HepG2 (cell line): ENCODE measurements around the gene VARS2. TPM values are rescaled to one million over a fixed set of nuclear protein-coding genes. Genes with fewer than 3 reads are reported as not detected.

Experiments
- AGO1 ChIP-seq: fragments of 200-400 bp; formaldehyde crosslinking; IDR thresholded peaks from 2 replicates; pipeline ENCODE4 v1.6.1; 2017; ENCODE audit warnings: mild to moderate bottlenecking, low read depth, low read length, moderate library complexity; ENCODE audit not compliant: poor library complexity, severe bottlenecking
- ATF6 ChIP-seq: sonication (generic); formaldehyde crosslinking; conservative IDR thresholded peaks from 2 replicates; pipeline ENCODE4 v1.4.0; 2020; ENCODE audit warnings: missing genetic modification reagents
- ESRRA ChIP-seq: sonication (generic); formaldehyde crosslinking; IDR thresholded peaks from 2 replicates; pipeline ENCODE4 v1.5.1; 2020; ENCODE audit warnings: mild to moderate bottlenecking, low read depth, missing genetic modification reagents
- HNF4G ChIP-seq, 2 experiments: sonication (generic) in 1 of 2; formaldehyde crosslinking in 1 of 2; IDR thresholded peaks; 2 replicates each; pipeline versions ENCODE4 v1.4.0 to v1.6.1; 2011 to 2020; ENCODE audit warnings: borderline replicate concordance in 2 of 2, low read depth in 2 of 2, mild to moderate bottlenecking in 2 of 2, low read length in 1 of 2, missing genetic modification reagents in 1 of 2, moderate library complexity in 1 of 2
- MED8 ChIP-seq: sonication (generic); formaldehyde crosslinking; IDR thresholded peaks from 2 replicates; pipeline ENCODE4 v1.8.1; 2023; ENCODE audit warnings: mild to moderate bottlenecking, missing genetic modification reagents; ENCODE audit not compliant: insufficient replicate concordance
- MTF1 ChIP-seq: sonication (generic); formaldehyde crosslinking; IDR thresholded peaks from 2 replicates; pipeline ENCODE4 v1.5.0; 2020; ENCODE audit warnings: missing genetic modification reagents
- SNAPC4 ChIP-seq: sonication (generic); formaldehyde crosslinking; IDR thresholded peaks from 2 replicates; pipeline ENCODE4 v1.4.0; 2020; ENCODE audit warnings: mild to moderate bottlenecking, missing genetic modification reagents
- SOX13 ChIP-seq, 3 experiments: fragments of 450-650 bp in 1 of 3; sonication (generic) in 1 of 3; formaldehyde crosslinking in 1 of 3; IDR thresholded peaks in 2 of 3; conservative IDR thresholded peaks in 1 of 3; 2 replicates each; pipeline versions ENCODE4 v1.5.0 to v1.6.1; 2016 to 2020; ENCODE audit warnings: antibody characterized with exemption in 1 of 3, mild to moderate bottlenecking in 1 of 3, missing compliant biosample characterization in 1 of 3, missing genetic modification reagents in 1 of 3, moderate library complexity in 1 of 3
- SRF ChIP-seq: IDR thresholded peaks from 2 replicates; pipeline ENCODE4 v1.6.1; 2011; ENCODE audit warnings: mild to moderate bottlenecking, low read depth, low read length, moderate library complexity
- TRIM24 ChIP-seq: sonication (generic); formaldehyde crosslinking; IDR thresholded peaks from 2 replicates; pipeline ENCODE4 v1.8.0; 2022; ENCODE audit warnings: mild to moderate bottlenecking, missing genetic modification reagents
- ZFP1 ChIP-seq: IDR thresholded peaks from 2 replicates; pipeline ENCODE4 v1.6.1; 2016
- ZNF382 ChIP-seq: sonication (generic); formaldehyde crosslinking; IDR thresholded peaks from 2 replicates; pipeline ENCODE4 v1.5.0; 2020; ENCODE audit warnings: missing genetic modification reagents, mild to moderate bottlenecking, borderline replicate concordance
- ZNF543 ChIP-seq: sonication (generic); formaldehyde crosslinking; IDR thresholded peaks from 2 replicates; pipeline ENCODE4 v1.4.0; 2020; ENCODE audit warnings: mild to moderate bottlenecking, missing genetic modification reagents
- ZNF567 ChIP-seq: sonication (generic); formaldehyde crosslinking; IDR thresholded peaks from 2 replicates; pipeline ENCODE4 v1.8.1; 2023; ENCODE audit warnings: mild to moderate bottlenecking, missing genetic modification reagents, borderline replicate concordance
- ZNF569 ChIP-seq: sonication (generic); formaldehyde crosslinking; IDR thresholded peaks from 2 replicates; pipeline ENCODE4 v1.5.0; 2020; ENCODE audit warnings: mild to moderate bottlenecking, missing genetic modification reagents, moderate library complexity, borderline replicate concordance
- ZNF607 ChIP-seq: sonication (generic); formaldehyde crosslinking; IDR thresholded peaks from 2 replicates; pipeline ENCODE4 v1.5.1; 2020; ENCODE audit warnings: missing genetic modification reagents, mild to moderate bottlenecking, borderline replicate concordance
- ZNF776 ChIP-seq: sonication (generic); formaldehyde crosslinking; IDR thresholded peaks from 2 replicates; pipeline ENCODE4 v1.4.0; 2020; ENCODE audit warnings: mild to moderate bottlenecking, missing genetic modification reagents
- polyA plus RNA-seq, 8 experiments: library from polyadenylated mRNA; depleted of rRNA in 3 of 8; stranded (reverse) in 7 of 8; unstranded in 1 of 8; fragments of >200 nt; fragmentation: Illumina TruSeq in 4 of 8; extraction: Trizol in 4 of 8; gene quantifications; 2 replicates each; pipeline versions ENCODE4 v1.2.1 to v1.2.3, GENCODE V29; 2011 to 2016; ENCODE audit warnings: low read depth in 4 of 8, missing spikeins in 1 of 8, mixed read lengths in 1 of 8; ENCODE audit not compliant: insufficient read depth in 1 of 8
- total RNA-seq, 5 experiments: library from RNA; depleted of rRNA; stranded (reverse); fragments of >200 nt; fragmentation: Illumina TruSeq; extraction: Trizol; gene quantifications; 2 replicates each; pipeline ENCODE4 v1.2.3, GENCODE V29; 2016; ENCODE audit warnings: low read depth in 1 of 5
- TF ChIP-seq, protein P1 (sequence below): sonication (generic); formaldehyde crosslinking; conservative IDR thresholded peaks from 2 replicates; pipeline ENCODE4 v1.8.0; 2022; ENCODE audit warnings: mild to moderate bottlenecking, moderate library complexity, missing genetic modification reagents

VARS2 gene
- total and polyA plus RNA-seq, 2 of the 13 experiments (the other 11 are each of a cell fraction or from before 2014, with no cell fraction given): 61.8 to 71.8 TPM

- TF ChIP-seq, protein P1, sequence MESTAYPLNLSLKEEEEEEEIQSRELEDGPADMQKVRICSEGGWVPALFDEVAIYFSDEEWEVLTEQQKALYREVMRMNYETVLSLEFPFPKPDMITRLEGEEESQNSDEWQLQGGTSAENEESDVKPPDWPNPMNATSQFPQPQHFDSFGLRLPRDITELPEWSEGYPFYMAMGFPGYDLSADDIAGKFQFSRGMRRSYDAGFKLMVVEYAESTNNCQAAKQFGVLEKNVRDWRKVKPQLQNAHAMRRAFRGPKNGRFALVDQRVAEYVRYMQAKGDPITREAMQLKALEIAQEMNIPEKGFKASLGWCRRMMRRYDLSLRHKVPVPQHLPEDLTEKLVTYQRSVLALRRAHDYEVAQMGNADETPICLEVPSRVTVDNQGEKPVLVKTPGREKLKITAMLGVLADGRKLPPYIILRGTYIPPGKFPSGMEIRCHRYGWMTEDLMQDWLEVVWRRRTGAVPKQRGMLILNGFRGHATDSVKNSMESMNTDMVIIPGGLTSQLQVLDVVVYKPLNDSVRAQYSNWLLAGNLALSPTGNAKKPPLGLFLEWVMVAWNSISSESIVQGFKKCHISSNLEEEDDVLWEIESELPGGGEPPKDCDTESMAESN (CRISPR knock-in tag): peak; percentile 79; the same call in 1 of the 2 replicates
- TF ChIP-seq ZNF569 (CRISPR knock-in tag): no peak
- TF ChIP-seq ZFP1 (CRISPR knock-in tag): peak; percentile 69
- TF ChIP-seq SRF: 0 out of 2 replicates have a peak, but pooled peaks have one; percentile 62
- peak; percentile 73 for TF ChIP-seq AGO1
- TF ChIP-seq ZNF776 (CRISPR knock-in tag): no peak
- no peak for TF ChIP-seq MTF1 (CRISPR knock-in tag)
- TF ChIP-seq ESRRA: peak; percentile 15; the same call in 1 of the 2 replicates
- no peak for TF ChIP-seq SNAPC4 (CRISPR knock-in tag)
- TF ChIP-seq MED8 (CRISPR knock-in tag): no peak
- TF ChIP-seq SOX13 (IDR thresholded peaks at IDR 0.05): peak; percentile 73; the same call in 1 of the 2 replicates
- TF ChIP-seq SOX13 (CRISPR knock-in tag; conservative IDR thresholded peaks at IDR 0.05 in 1 of 2, IDR thresholded peaks at IDR 0.05 in 1 of 2): peak in 1 of 2 experiments; percentile 52; a peak in 2 of 4 replicates
- peak; percentile 64; the same call in 1 of the 2 replicates for TF ChIP-seq ZNF607 (CRISPR knock-in tag)
- TF ChIP-seq ZNF543 (CRISPR knock-in tag): peak; percentile 93
- TF ChIP-seq TRIM24 (CRISPR knock-in tag): peak; percentile 57; the same call in 1 of the 2 replicates
- no peak for TF ChIP-seq HNF4G (IDR thresholded peaks at IDR 0.05; ENCODE audit: borderline replicate concordance, low read depth, low read length)
- TF ChIP-seq HNF4G (CRISPR knock-in tag; IDR thresholded peaks at IDR 0.05; ENCODE audit: borderline replicate concordance, low read depth): peak; percentile 68; the same call in 1 of the 2 replicates
- no peak for TF ChIP-seq ZNF382
- peak; percentile 94; the same call in 1 of the 2 replicates for TF ChIP-seq ZNF567 (CRISPR knock-in tag)
- no peak for TF ChIP-seq ATF6 (CRISPR knock-in tag)
Measured at GRCh38 chr6:30907758-30908591, 6.1 kb upstream of the VARS2 start, which contains the start of gene GTF2H4 (continued).
